Amniotic stem cell (primary cell): Measurements from ENCODE around the gene TEKT5.
"Not testable (repeated sequence)": the region's sequence is repeated elsewhere in the genome, so short reads cannot be mapped to it uniquely, and the experiment has no call there.

Experiments
- DNase-seq: peaks from one replicate; lab custom pipeline; 2025; lab: John Stamatoyannopoulos, UW

TEKT5 gene

GRCh38 chr16:10684511-10685151, 10.1 kb downstream of the TEKT5 start:
- DNase-seq = no peak

- DNase-seq = no peak
Observed at GRCh38 chr16:10683170-10683569, 11.6 kb downstream of the TEKT5 start.

GRCh38 chr16:10682604-10683003, 12.1 kb downstream of the TEKT5 start:
- DNase-seq = no peak

- no peak for DNase-seq
Observed at GRCh38 chr16:10681310-10682308, 13.1 kb downstream of the TEKT5 start.

- DNase-seq = no peak
Observed at GRCh38 chr16:10679921-10680320, 14.8 kb downstream of the TEKT5 start.

GRCh38 chr16:10679441-10679840, 15.3 kb downstream of the TEKT5 start:
- not testable (repeated sequence) for DNase-seq

- DNase-seq = no peak
Observed at GRCh38 chr16:10678655-10679054, 16.1 kb downstream of the TEKT5 start.

- DNase-seq = no peak
Observed at GRCh38 chr16:10676284-10676683, 18.4 kb downstream of the TEKT5 start.

- DNase-seq = no peak
Observed at GRCh38 chr16:10675861-10676260, 18.9 kb downstream of the TEKT5 start.

GRCh38 chr16:10675216-10675615, 19.5 kb downstream of the TEKT5 start:
- no peak for DNase-seq

- DNase-seq = no peak
Observed at GRCh38 chr16:10671729-10672128, 23.0 kb downstream of the TEKT5 start.

GRCh38 chr16:10669791-10670190, 24.9 kb downstream of the TEKT5 start:
- no peak for DNase-seq

GRCh38 chr16:10668322-10669045, 26.2 kb downstream of the TEKT5 start:
- DNase-seq = no peak

GRCh38 chr16:10667239-10667638, 27.5 kb downstream of the TEKT5 start:
- DNase-seq = no peak

- no peak for DNase-seq
Observed at GRCh38 chr16:10666291-10666690, 28.4 kb downstream of the TEKT5 start.

- no peak for DNase-seq
Observed at GRCh38 chr16:10665166-10665565, 29.6 kb downstream of the TEKT5 start.

- no peak for DNase-seq
Observed at GRCh38 chr16:10664720-10665126, 30.0 kb downstream of the TEKT5 start.

GRCh38 chr16:10663744-10664143, 31.0 kb downstream of the TEKT5 start:
- DNase-seq = no peak

- DNase-seq = no peak
Observed at GRCh38 chr16:10663146-10663545, 31.6 kb downstream of the TEKT5 start.

GRCh38 chr16:10662212-10662611, 32.5 kb downstream of the TEKT5 start:
- no peak for DNase-seq

- DNase-seq = no peak
Observed at GRCh38 chr16:10661737-10662136, 33.0 kb downstream of the TEKT5 start.

- no peak for DNase-seq
Observed at GRCh38 chr16:10660950-10661635, 33.6 kb downstream of the TEKT5 start.
